ENCODE measurements around the gene WDR82.

The WDR82 gene

DNA sequence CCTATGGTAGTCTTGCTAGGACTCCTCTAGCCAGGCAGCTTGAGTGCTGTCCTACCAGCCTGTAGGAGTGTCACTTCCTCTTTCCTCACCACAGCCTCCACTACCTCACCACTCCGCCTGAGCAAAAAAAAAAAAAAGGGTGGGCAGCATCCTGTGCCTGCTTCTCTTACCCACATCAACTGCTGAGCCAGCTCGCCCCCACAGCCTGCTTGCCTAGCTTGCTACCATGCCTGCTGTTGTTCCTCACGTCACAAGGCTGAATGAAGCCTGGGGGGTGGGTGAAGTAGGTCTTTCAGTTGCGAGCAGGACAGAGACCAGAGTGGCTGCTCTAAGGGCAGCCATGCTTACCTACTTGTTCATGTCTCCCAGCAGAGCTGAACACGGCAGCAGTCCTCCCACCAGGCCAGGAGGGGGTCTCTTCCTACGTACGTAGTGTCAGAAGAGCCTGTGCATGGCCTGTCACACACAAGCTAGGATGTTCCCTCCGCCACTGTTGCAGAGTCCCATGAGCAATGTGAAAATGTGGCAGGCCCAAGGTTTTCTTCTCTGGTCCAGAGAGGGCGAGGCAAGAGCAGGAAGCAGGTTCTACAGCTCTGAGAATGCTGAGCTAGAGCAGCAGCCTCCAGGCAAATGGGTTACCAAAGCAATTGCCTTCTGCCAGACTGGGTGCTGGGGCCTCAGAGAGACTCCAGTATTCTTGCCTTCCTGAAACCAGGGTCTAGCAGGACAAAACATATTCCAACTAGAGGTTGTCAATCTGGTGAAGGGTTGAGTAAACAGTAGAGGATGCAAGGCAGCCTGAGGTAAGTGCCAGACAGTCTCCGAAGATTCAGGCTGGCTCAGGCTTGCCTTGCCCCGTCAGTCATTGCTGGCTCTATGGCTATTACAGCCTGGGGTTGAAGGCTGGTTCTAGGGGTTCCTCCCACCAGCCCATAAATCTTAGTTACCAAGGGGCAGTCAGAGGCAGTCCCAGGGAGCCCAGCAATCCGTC, 24.8 kb downstream of the WDR82 start:
- FAIRE-seq, result no peak

DNA sequence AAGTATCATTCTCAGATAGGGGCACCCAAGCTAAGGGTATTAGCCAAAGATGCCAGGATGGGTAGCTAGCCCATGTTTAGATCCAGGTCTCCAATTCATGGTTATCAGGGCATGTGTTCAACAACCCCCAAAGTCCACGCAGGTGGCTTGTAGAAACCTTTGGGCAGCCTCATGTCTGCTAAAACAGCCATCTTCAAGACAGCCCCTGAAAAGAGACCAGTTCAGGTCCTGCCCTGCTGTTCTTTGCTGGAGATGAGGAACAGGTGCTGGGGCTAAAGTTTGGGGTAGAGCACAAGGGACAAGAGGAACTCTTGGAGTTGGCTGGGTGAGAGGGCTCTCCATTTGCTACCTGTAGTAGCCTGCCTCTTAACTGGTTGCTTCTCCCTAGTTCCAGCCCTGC, 28.3 kb downstream of the WDR82 start:
- FAIRE-seq, result no peak

DNA sequence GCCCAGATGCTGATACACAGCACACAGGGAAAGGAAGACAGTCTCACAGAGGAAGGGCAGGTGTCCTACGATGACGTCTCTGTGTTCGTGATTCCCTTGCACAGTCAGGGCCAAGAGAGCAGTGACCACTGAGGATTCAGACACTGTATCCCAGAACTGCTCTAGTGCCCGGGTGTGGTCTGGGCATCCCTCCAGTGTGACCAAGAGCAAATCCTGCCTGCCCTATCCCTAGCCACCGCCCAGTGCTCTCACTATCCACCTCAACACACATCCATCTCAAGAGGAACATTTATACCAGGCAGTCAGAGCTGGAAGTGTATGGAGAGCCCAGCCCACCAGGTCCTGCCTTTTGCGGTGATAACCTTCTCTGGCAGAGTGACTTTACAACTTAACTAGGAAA, 28.8 kb downstream of the WDR82 start:
- FAIRE-seq, result no peak

DNA sequence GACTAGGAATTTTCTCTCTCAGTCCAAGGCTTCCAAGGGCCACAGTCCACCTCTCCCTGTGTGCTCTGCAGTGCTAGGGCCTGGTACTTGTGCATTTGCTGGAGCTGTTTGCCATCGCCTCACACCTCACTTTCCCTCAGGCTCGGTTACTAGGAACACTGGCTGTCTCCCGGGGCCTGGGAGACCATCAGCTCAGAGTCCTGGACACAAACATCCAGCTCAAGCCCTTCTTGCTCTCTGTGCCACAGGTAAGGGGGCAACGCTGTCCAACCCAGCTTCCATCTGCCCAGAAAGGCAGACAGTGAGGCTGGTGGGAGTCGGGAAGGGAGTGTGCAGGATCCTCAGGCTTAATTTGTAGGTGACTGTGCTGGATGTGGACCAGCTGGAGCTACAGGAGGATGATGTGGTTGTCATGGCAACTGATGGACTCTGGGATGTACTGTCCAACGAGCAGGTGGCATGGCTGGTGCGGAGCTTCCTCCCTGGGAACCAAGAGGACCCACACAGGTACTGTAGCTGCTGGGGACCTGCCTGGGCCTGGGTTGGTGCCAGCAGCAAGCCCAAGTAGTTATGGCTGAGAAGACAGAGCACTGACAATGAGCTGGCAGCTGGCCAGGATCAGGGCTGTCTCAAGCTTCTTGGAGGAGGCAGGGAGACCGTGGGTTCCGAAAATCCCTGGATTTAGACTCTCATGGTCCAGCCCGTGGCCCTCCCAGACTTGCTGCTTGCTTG, 29.5 kb downstream of the WDR82 start:
- FAIRE-seq, result no peak

DNA sequence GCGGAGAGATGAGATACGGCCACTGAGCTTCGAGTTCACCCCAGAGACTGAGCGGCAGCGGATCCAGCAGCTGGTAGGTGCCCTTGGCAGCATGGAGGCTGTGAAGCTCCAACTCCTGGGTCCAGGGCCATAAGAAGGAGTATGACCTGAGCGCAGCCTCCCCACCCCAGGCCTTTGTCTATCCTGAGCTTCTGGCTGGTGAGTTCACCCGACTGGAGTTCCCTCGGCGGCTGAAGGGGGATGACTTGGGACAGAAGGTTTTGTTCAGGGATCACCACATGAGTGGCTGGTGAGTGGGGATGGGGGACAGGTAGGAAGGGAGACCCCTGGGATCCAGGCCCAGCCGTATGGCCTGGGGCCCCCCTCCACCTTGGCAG, 30.3 kb downstream of the WDR82 start:
- no peak for FAIRE-seq

DNA sequence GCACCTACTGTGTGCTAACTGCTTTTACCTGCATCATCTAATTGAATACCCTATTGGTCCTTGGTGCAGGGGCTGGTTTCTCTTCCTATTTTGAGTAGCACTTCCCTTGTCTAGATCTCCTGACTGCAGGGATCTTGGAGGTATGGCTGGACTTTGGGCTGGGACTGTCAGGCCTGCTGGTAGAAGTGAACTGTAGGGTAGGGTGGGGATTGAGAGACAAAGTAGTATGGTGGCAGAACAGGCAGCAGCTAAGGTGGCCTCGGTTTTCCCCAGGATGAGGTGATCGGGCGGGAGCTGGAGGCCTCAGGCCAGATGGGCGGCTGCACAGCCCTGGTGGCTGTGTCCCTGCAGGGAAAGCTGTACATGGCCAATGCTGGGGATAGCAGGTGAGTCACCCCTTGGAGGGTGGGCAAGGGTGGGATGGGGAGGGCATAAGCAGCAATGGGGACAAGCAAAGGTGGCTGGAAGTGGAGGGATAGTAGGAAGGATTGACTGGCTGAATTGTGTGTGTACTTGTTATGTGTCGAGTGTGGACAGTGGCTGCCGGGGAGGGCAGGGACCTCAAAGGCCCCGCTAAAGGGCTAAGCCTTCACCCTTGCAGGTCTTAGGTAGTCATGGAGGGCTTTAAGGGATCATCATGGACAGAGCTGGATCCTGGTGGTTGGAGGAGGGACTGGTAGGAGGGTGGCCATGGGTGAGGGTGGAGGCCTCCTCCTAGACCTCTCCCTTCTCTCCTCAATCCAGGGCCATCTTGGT, 30.9 kb downstream of the WDR82 start:
- no peak for FAIRE-seq

DNA sequence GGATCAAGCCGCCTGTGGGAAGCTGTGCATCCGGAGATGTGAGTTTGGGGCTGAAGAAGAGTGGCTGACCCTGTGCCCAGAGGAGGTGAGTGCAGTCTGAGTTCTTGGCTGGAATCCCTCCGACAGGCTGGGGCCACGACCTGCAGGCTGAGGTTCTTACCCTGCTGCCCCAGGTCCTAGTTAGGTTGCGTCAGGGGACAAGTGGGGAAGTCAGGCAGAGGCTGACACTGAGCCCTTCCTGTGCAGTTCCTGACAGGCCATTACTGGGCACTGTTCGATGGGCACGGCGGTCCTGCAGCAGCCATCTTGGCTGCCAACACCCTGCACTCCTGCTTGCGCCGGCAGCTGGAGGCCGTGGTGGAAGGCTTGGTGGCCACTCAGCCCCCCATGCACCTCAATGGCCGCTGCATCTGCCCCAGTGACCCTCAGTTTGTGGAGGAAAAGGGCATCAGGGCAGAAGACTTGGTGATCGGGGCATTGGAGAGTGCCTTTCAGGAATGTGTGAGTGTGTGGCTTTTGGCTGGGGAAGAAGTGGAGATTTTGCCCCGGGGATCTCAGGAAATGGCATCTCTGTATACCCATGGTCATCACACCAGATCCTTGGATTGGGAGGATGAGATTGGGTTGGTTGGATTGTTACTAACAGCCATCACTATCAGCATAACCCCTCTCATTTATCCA, 31.6 kb downstream of the WDR82 start:
- no peak for FAIRE-seq

DNA sequence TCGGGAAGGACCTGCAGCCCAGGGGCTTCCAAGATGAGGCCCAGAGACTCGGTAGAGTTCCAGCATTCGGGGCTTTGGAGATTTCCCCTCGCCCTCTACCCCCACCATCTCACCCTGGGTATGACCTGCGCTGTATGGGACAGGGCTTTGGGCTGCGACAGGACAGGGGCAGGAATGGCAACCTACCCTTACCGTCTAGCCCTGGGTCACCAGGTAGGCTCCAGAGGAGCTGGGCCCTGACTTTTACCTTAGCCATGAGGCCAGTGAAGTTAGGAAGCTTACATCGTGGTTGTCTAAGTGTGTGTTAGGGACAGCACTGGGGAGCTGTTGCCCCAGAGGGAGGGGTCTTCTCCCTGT, 32.2 kb downstream of the WDR82 start:
- FAIRE-seq, result no peak

DNA sequence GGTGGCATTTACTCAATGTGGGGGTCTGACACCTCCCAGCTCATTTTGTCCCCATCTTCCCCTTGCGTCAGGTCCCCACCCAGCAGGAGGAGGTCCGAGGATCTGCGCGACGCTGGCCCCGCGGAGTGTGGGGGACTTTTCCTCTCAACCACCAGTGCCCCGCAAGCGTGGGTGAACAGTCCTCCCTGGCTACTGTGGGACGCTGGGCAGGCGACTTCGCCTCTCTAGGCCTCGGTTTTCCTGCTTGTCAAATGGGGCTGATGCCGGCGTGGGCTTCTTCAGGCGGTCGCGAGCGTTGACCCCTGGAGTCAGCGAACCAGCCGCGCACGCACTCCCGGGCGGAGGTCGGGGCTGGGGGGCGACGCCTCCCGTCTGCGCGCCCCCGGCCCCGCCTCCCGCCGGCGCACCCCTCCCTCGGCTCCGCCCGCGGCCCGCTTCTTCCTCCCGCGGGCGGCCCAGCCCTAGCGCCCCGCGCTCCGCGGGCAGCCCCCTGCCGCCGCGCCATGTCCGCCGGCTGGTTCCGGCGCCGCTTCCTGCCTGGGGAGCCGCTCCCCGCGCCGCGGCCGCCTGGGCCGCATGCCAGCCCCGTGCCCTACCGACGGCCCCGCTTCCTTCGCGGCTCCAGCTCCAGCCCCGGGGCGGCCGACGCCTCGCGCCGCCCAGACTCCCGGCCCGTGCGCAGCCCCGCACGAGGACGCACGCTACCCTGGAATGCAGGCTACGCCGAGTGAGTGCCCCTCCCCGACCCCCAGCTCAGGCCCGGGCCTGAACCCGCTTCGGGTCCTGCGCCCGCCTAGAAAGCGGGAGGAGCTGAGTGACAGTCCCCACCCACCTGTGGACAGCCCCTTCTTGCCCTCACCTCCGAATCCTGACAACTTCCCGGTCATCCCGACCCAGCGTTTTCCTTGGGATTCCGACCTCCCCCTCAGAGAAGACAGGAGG, 32.9 kb downstream of the WDR82 start, which contains the start of gene PPM1M:
PPM1M (plus strand) TSS at position 438 of the 942 bp plus-strand sequence; CDS start at position 504, 66 bp downstream.
- no peak for FAIRE-seq

DNA sequence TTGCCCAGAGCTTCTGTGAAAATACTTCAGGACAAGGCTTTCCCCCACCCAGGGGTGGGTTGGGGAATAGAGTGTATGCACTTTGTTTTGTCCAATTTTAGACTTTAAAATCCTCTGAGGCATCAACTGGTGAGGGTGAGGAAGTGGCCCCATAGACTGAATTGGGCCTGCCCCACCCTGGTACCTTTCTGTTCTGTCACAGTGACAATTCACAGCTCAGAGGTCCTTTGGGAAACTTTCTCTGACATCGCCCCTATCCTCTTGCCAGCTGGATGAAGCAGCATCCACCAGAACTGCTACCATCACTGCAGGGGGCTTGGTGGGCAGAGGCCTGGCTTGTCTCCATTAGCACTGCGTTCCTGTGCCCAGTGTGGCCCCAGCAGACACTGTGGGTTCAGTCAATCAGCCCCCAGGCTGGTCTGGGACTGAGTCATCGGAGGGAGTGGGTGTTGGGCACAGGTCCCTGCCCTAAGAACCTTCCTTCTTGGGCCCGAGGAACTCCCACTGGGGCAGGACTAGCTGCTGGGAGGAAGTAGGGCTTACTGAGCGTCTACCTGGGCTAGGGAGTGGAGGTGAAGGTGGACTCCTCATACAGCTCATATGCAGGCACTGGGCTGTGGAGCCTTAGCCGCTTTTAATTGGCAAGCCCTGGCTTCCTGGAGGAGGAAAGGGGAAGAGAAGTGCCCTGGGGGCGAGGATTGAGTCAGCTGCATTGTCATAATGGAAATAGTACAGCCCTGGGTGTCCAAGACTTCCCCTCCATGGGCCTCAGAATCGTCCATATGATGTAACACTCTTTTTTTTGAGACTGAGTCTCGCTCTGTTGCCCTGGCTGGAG, 34.4 kb downstream of the WDR82 start:
- FAIRE-seq, result no peak

DNA sequence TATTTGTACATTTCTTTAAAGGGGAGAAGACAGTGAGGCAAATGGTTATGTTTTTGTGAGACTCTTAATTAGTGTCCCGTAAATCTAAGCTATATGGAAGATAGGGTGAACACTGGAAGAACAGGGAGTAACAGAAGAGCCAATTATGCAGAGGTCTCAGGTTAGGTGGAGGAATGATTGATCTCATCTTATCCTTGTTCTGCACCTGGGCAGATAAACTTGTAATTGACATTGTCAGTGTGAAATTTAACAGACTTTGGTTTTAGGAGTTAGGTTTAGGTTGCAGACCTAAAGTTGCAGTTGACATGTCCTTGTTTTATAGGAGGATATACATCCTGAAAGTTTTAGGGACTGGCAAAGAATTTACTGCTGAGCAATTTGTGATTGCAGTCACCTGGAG, 36.4 kb downstream of the WDR82 start:
- no peak for FAIRE-seq

DNA sequence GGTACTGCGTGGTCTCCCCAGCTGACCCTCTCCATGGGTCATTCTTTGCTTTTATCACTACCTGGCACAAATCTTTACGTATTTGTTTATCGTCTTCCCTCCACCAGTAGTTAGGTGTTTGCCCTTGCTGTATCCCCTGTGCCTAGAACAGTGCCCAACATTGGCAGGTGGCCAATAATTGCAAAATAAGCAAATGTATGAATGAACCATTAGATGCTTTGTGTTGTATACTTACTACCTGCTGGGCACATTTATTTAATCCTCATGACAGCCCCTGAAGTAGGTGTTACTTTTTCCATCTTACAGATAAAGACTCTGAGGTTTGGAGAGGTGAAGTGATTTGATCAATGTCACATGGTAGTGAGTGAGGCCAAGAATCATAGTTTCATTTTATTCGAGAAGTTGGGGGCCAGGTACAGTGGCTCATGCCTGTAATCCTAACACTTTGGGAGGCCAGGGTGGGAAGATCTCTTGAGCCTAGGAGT, 37.5 kb downstream of the WDR82 start:
- FAIRE-seq, result no peak

DNA sequence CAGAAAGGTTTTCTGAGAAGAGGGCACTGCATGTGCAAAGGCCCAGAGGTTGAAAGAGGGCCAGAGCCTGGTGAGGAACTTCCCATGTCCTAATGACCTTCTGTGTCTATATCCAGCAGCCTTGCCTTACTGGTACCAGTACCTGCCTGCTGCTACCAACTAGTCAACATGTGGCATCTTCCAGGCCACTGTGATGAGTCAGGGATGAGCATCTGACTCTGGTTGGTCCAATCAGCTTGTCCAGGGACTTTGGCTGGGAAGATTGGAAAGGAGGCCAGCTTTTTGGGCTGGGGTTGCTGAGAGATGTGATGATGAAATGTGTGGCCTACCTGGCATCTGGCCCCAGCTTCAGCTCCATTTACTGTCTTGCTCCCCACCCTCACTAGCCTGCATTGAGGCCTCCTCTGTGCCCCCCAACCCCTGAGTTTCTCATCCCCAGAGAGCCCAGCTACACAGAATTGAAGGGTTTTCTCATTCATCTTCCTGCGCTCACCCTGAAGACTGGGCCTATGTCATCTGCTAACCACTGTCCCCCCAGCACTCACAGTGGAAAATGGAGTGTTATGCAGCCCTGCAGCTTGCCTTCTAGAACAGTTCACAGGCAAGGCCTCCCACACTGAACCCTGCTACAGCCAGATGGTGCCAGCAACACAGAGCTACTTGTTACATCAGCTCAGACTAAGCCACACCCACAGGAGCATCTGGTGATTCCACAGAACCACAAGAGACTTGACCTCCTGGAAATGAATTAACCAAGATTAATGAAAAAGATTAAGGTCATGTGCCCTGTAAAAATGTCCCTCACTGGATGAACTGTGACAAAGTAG, 38.2 kb downstream of the WDR82 start:
- FAIRE-seq, result no peak

DNA sequence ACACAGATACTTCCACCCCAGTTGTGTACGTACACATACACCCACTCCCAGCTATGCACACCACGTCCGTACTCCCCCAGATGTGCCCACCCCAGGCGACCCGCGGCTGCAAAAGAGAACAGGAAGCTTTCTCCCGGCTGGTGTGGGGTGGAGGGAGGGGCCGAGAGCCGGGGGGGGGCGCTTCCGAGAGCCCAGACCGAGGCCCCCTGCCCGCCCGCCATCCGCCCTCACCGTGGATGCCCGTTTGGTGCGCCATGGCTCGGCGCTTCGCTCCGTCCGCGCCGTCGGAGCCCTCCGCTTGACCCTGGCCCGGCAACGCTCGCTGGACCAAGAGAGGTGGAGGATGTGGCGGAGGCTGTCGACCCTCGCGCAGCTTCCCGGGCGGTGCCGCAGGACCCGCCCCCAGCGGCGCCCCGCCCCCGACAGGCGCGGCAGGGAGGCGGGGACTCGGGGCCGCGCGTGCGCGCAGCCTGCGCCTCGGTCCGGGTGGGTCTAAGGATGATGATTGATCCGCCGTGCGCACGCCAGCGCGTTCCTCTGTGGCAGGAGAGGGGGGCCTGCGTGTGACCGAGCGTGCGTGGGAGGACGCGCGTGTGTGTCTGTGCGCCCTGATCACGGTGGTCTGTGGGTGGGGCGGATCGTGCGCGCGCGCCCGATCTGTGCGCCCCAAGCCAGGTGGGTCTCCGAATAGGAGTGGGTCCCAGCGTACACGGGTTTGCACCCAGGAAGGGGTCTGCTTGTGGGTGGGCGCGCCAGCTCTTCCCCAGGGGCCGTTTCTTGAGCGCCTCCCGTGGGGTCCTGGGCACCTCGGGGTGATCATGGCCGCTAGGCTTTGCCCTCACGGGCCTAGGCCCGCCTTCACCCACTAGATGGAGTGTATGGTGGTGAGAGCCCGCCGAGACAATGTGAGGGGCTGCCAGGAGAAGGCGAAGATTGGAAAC, 39.4 kb downstream of the WDR82 start, which contains the start of gene TWF2:
TWF2 (minus strand) TSS at position 398 of the 941 bp plus-strand sequence; CDS start at position 256, 142 bp downstream.
- no peak for FAIRE-seq

DNA sequence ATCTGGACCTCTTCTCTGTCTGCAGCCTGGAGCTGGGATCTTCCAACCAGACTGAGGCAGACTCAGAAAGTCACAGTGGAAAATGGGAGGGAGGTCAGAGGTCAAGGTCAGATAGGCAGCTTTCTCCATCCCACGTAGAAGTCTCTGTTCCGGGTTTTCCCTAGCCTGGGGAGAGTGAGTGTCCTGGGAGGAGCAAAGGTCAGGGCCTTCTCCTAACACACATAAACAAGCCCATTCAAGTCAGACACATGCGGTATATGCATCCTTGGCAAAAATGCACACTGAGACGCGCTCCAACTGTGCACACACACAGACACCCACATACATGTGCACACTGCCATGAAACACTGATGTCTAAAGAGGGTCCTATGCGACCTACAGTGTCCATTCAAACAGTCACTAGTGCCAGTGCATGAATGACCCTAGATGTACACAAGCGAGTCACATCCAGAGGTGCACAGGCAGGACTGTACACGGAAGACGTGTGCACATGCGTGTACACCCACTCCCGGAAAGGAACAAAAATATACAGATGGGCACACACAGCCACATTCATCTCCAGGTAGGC, 40.2 kb downstream of the WDR82 start:
- no peak for FAIRE-seq

DNA sequence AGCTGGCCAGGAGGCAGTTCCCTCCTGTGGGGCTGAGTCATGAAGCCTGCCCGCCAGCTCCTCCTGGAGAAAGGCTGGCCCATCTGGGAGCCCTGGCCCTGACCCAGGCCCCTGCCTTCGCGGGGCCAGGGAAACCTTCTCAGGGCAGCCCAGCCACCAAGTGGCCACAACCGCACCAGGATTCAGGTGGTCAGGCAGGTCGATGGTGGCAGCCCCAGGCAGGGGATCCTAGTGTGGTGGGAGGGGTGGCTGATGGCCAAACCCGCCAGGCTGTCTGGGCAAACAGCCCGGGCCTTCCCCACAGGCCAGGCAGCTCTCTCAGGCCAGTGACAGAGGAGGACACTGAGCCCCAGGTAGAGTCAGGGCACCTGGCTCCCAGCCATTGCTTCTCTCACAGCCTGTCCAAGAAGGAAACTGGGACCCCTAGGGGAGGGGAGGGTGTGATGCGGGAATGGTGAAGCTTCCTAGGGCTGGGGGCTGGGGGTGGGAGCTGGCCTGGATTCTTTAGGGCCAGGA, 40.7 kb downstream of the WDR82 start:
- no peak for FAIRE-seq

DNA sequence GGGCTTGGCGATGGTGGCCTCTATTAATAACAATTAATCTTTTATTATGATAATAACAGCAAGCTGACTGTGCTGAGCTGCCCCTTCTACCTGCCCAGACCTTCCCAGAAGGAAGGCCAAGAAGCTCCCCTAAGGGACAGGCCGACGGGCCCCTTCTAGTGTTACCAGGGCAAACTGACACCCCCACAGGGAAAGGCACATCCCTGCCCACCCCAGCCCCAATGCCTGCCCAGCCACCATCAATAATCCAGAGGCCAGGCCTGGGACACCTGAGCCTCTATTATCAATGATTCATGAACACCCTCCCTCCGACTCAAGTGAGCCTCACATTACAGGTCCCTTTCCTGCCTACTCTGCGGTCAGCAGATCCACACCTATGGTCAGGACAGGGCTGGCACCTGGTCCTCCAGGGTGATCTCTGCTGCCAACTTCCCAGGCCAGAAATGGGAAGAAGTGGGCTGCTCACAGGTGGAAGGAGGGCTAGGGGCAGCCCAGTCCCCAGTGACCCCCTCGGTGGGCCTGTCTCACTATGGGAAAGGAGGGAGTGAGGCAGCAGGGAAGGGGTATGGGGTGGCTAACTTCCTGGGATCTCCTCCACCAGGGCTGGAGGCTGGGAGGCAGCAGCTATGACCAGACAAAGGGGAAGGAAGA, 41.3 kb downstream of the WDR82 start:
- FAIRE-seq, result no peak

All from colon (tissue), 2 donors.